HG02870 (cell line): ENCODE results near the gene MYO7B.

Source experiments
- ATAC-seq: cut with Tn5 transposase; IDR thresholded peaks from one replicate; pipeline ENCODE4 v1.9.1; 2021; ENCODE audit warnings: mild to moderate bottlenecking, moderate library complexity; ENCODE audit not compliant: unreplicated experiment

The MYO7B gene

GRCh38 chr2:127607399-127607908 lies 72.0 kb downstream of the MYO7B start:
- ATAC-seq = no peak

DNA sequence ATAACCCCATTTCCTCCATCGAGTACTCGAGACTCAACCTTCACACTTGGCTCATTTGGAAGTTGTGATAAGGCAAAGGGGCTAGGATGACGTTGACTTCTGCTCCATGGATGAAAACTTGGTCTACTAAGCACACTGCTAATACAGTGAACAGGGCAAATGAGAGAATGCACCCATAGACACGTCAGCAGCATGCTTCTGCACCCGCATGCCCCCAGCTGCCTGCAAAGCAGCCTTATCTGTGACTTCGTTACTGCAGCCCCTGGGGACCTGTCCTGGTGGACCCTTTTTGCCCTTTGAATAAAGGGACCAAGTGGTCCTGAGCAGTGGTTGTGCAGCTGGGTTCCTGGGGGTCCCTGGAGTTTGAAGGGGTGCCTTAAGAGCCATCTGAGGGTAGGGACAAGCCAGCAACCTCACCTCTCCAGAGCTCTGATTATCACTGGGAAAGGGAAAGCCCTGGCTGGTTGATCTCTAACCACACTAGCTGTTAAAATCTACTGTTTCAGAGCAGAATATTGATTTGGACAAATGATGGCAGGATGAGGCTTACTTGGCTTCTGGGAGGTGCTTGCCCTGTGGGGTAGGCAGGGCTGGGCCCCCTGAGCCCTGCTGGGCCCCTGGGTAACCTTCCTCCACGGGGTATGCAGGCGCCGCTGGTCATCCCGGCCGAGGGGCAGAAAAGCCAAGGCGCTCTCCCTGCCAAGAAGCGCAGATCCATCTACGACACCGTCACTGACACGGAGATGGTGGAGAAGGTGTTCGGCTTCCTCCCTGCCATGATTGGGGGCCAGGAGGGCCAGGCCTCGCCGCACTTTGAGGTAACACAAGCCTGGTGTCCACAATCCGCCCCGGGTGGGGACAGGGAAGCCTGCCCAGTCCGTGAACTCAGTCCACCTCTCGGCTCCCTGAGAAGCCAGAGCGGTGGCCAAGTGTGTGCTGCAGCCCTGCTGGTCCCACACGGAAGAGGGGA lies 72.9 kb downstream of the MYO7B start:
- no peak for ATAC-seq

DNA sequence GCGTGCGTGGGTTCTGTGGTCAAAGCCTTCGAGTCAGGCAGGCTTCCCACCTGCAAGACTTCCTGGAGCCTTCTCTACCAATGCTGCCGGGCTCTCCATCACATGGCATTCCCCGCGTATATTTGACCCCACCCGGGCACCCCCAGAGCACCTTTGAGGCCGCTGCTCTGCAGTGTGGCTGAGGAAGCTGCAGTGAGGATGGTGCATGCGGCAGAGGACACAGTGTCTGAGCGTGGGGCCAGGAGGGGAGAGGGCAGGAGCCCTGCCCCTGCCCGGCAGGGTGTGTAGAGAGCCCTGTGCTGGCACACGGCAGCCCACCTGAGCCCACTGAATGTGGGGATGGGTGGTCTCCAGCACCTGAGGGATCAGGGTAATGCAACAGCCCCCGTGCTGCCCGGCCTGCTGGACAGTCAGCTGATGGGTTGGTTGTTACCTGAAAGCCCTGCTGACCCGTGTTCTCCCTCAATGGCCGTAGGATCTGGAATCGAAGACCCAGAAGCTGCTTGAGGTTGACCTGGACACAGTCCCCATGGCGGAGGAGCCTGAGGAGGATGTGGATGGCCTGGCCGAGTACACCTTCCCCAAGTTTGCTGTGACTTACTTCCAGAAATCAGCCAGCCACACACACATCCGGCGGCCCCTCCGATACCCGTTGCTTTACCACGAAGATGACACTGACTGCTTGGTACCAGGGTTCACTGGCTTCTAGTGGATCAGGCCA lies 73.7 kb downstream of the MYO7B start:
- ATAC-seq = no peak

GRCh38 chr2:127609818-127610217 lies 74.3 kb downstream of the MYO7B start:
- no peak for ATAC-seq

- ATAC-seq = no peak
Measured at GRCh38 chr2:127610561-127610960, 75.1 kb downstream of the MYO7B start.

DNA sequence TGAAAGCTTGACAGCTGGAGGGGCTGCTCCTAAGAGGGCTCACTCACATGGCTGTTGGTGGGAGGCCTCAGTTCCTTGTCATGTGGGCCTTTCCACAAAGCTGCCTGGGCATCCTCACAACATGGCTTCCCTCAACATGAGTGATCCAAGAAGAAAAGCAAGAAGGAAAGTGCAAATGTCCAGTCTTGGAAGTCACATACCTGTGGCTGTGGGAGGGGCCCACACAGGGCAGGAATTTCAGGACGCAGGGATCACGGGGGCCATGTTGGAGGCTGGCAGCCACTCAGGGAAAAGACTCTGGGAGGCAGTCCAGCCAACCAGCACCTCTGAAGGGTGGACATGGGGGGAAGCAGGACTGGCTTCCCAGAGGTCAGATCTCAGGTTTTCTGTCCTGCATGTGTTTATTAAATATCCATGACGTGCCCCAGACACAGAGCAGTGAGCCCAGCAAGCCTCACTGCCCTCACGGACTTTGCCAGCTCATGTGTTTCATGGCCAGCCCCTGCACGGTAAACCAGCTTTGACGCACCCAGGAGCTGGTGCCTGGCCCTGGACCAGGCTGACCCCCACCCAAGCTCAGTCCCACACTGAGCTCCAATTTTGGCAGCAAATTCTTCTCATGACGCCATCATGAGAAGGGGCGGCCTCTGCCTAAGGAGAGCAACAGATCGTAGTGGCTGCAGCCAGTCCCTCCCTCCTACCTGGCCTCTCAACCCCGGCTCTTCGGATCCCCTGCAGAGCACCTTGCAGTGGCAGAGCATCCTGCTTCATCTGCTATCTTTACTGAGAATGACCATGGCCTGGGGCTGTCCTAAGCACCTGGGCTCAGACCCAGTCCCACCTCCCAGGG lies 75.8 kb downstream of the MYO7B start:
- ATAC-seq = no peak

DNA sequence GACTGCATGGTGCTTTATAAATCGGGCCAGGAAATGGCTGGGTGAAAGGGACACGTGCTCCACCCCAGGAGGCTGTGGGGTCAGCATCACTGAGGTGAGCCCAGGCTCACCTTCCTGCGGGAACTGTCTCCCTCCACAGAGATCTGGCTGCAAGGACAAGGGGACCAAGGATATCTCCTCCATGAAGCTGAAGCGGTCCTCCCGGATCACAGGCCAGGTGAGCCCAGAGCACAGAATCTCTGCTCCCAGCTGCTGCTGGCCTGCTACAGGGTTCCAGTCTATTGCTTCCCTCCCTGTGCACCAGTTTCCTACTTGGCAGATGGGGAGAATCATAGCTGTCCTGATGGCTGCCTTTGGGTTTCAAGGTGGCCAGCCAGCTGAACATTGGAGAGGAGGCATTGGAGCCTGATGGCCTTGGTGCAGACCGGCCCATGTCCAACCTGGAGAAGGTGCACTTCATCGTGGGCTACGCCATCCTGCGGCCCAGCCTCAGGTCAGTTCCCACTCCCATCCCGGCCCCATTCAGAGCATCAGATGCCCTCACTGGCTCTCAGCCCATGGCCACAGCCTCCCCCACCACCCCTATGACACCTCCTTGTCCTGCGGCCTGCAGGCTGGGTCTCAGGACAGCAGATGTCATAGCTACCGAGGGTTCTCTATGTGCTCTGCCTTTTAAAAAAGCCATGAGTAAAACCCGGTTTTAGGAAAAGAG lies 76.8 kb downstream of the MYO7B start:
- ATAC-seq = no peak

GRCh38 chr2:127614246-127614645 lies 78.8 kb downstream of the MYO7B start:
- no peak for ATAC-seq

DNA sequence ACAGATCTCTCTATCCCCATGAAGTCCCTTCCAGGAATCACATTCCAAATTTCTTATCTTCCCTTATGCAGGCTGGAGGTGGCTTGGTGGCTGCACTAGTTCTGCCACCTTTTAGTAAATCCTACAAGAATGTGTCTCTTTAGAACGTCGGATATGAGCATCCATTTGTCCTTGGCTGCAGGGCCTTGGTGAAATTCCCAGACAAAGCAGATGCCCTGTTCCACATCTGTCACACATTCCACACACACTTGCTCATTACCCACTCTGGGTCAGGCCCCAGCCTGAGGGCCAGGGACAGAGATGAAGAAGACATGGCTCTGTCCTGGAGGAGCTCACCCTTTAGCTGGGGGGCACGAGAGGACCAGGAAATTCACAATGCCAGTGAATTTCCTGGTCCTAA lies 79.2 kb downstream of the MYO7B start:
- ATAC-seq = no peak

DNA sequence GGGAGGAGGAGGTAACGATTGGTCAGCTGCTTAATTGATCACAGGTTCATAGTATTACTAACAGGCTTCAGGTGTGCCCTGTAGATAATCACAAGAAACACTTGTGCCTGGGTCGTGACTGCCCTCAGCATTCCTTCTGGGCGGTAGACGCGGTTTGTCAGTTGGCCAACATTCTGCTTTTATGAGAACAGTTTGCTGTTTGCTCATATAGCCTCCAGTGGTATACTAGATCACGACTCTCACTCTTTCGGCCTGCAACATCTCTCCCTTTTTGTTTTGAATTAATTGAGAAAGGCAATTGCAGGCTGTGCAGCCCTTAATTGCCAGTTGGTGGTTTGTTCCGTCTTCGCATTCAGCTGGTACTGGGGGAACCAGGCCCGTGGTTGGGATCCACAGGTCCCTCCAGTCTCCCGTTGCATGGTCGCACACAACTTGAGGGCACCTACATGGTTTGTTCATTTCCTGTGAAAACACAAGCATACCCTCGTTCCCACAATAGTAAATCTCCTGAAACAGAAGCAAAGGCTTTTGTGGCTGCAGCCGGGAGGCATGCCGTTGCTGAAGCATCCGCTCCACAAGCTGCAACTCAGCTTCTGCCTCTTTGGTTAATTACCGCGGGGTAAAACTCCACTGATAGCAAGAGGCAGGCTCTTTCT lies 80.2 kb downstream of the MYO7B start:
- no peak for ATAC-seq

GRCh38 chr2:127618551-127619202 lies 83.2 kb downstream of the MYO7B start:
- no peak for ATAC-seq

GRCh38 chr2:127619203-127619590 lies 83.7 kb downstream of the MYO7B start:
- no peak for ATAC-seq

- ATAC-seq = no peak
Measured at GRCh38 chr2:127619877-127620705, 84.6 kb downstream of the MYO7B start.

DNA sequence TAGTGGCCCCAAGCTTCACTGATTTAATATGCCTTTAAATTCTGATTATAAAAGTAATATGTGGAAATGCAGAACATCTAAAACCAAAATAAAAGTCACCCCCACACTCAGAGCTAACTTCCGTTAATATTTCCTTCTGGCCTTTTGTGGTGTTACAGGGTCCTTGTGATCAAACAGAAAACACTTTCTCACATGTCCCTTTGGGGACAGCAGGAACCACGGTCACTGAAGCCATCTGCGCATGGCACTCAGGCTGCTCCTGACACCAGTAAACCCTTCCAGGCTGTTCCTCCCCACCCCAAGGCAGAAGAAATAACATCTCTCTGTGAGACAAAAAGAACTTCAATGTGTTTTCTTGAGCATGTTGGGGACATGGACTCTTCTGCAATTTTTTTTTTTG lies 85.4 kb downstream of the MYO7B start:
- ATAC-seq = no peak

DNA sequence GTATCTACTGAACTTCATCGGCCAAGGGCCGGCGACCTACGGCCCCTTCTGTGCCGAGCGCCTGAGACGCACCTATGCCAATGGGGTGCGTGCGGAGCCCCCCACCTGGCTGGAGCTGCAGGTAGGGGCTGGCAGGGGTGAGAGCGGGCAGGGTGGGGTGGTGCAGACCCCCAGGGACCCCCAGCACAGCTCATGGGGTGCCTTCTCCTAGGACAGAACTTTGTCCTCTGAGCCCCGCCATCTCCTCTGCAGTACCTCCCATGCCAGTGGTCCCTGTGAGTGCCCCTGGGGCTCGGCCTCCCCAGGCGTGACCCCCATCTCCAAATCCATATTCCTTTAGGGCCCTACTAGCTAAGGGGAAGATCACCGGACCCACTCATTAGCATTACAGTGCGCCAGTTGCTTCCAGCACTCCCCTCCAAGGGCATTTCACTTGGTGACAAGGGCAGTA lies 86.5 kb downstream of the MYO7B start:
- ATAC-seq = no peak

DNA sequence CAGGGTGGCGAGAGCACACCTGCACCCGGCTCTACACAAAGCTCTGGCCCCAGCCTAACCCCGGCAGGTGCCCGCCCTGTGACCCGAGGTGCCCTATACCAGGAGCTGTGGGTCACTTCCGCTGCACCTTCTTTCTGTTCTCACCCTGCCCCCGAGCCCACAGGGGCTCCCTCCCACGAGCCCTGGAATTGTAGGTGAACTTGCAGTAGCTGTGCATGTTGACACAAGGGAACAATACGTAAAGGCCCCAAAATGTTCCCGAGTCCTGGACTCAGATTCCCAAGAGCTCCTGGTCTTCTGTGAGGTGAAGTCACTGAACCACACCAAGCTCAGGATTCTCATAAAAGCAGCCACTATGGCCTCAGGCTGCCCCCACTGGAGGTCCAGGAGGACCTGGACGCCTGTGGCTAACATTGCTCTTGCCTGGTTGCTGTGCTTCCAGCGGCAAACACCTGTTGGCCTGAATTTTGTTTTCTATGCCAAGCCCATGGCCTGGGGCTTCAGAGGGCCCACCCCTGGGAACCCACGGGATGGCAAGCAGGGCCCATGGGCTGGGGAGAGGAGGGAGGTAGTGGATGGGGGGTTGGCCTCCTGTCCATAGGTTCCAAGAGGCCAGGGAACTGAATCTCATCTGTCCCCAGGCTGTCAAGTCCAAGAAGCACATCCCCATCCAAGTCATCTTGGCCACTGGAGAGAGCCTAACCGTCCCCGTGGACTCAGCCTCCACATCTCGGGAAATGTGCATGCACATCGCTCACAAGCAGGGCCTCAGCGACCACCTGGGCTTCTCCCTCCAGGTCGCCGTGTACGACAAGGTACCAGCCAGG lies 87.3 kb downstream of the MYO7B start:
- ATAC-seq = no peak
